NCI-H2107 treated with DMSO at 0.1 percent for 48 hours (cell line): ENCODE results near the gene KANSL2.
"Not testable (repeated sequence)": the region's sequence is repeated elsewhere in the genome, so short reads cannot be mapped to it uniquely, and the experiment has no call there.

Experiments used
- DNase-seq: peaks from one replicate; lab custom pipeline; 2025; ENCODE audit not compliant: unreplicated experiment; lab: John Stamatoyannopoulos, UW

Gene KANSL2

GRCh38 chr12:48681710-48682532 lies at the start of gene KANSL2:
KANSL2 (minus strand) TSS chr12:48682238; CDS start chr12:48681632, 606 bp downstream.
- DNase-seq: peak; percentile 97

- no peak for DNase-seq
Measured at GRCh38 chr12:48728807-48729206, 46.8 kb upstream of the KANSL2 start.

GRCh38 chr12:48720737-48721136 lies 38.7 kb upstream of the KANSL2 start:
- DNase-seq: not testable (repeated sequence)

- not testable (repeated sequence) for DNase-seq
Measured at GRCh38 chr12:48720171-48720570, 38.1 kb upstream of the KANSL2 start.

- not testable (repeated sequence) for DNase-seq
Measured at GRCh38 chr12:48719002-48719401, 37.0 kb upstream of the KANSL2 start.

- DNase-seq: no peak
Measured at GRCh38 chr12:48717252-48717695, 35.2 kb upstream of the KANSL2 start.

GRCh38 chr12:48716493-48717251 lies 34.6 kb upstream of the KANSL2 start, which contains the start of gene CCNT1:
CCNT1 (minus strand) TSS chr12:48716707; CDS start chr12:48716675, 32 bp downstream.
- DNase-seq: peak; percentile 99

- no peak for DNase-seq
Measured at GRCh38 chr12:48716168-48716492, 34.1 kb upstream of the KANSL2 start.

- DNase-seq: no peak
Measured at GRCh38 chr12:48712209-48712608, 30.2 kb upstream of the KANSL2 start.

- not testable (repeated sequence) for DNase-seq
Measured at GRCh38 chr12:48698822-48699221, 16.8 kb upstream of the KANSL2 start.

- no peak for DNase-seq
Measured at GRCh38 chr12:48696626-48697025, 14.6 kb upstream of the KANSL2 start.

- DNase-seq: no peak
Measured at GRCh38 chr12:48695859-48696258, 13.8 kb upstream of the KANSL2 start.

GRCh38 chr12:48694038-48694437 lies 12.0 kb upstream of the KANSL2 start:
- no peak for DNase-seq

- no peak for DNase-seq
Measured at GRCh38 chr12:48693572-48693971, 11.5 kb upstream of the KANSL2 start.

GRCh38 chr12:48691826-48692487 lies 9.9 kb upstream of the KANSL2 start:
- no peak for DNase-seq

GRCh38 chr12:48690990-48691389 lies 9.0 kb upstream of the KANSL2 start:
- no peak for DNase-seq

- DNase-seq: no peak
Measured at GRCh38 chr12:48690436-48690835, 8.4 kb upstream of the KANSL2 start.

- DNase-seq: no peak
Measured at GRCh38 chr12:48688836-48689235, 6.8 kb upstream of the KANSL2 start.

GRCh38 chr12:48687592-48687991 lies 5.6 kb upstream of the KANSL2 start:
- no peak for DNase-seq

GRCh38 chr12:48686615-48687334 lies 4.7 kb upstream of the KANSL2 start:
- DNase-seq: no peak

- no peak for DNase-seq
Measured at GRCh38 chr12:48686037-48686595, 4.1 kb upstream of the KANSL2 start.
